Measurements from ENCODE around the gene USP47.

GRCh38 chr11:11996321-11997048, 154.7 kb downstream of the USP47 start:
- TF ChIP-seq POLR2A (IDR thresholded peaks at IDR 0.05) (no peak), CTCF (IDR thresholded peaks at IDR 0.05) (no peak)
